ENCODE results near the gene HMBS.

- no peak for TF ChIP-seq EZH2 (IDR thresholded peaks at IDR 0.05; ENCODE audit: borderline replicate concordance, low read length)
- no peak for TF ChIP-seq CTCF (IDR thresholded peaks at IDR 0.05; ENCODE audit: low read length)
Measured at GRCh38 chr11:119118946-119119345, 34.3 kb downstream of the HMBS start.
